Fibroblast of mammary gland (primary cell): ENCODE measurements around the gene IL22.

Experiments used
- DNase-seq: peaks from one replicate; pipeline ENCODE4 v3.0.0-alpha.2; 2010; ENCODE audit warnings: low read depth
- H3K4me3 ChIP-seq: 2 replicates; pipeline ENCODE4 v1.5.1; 2011; ENCODE audit warnings: low read depth, mild to moderate bottlenecking, low read length, moderate library complexity; ENCODE audit not compliant: control insufficient read depth
- CTCF ChIP-seq: conservative IDR thresholded peaks from 2 replicates; pipeline ENCODE4 v1.5.1; 2011; ENCODE audit warnings: low read depth, low read length, inconsistent platforms; ENCODE audit not compliant: control insufficient read depth, insufficient read depth

Gene IL22

GRCh38 chr12:68279227-68280054 lies 26.0 kb upstream of the IL22 start:
- TF ChIP-seq CTCF, result no peak
- DNase-seq, result no peak
- H3K4me3 ChIP-seq, result no peak overlapping the region

GRCh38 chr12:68276402-68276930 lies 23.1 kb upstream of the IL22 start:
- no peak for DNase-seq

GRCh38 chr12:68272732-68273131 lies 19.3 kb upstream of the IL22 start:
- no peak overlapping the region for H3K4me3 ChIP-seq
- no peak for TF ChIP-seq CTCF
- no peak for DNase-seq

More at GRCh38 chr12:68276402-68276930, 23.1 kb upstream of the IL22 start:
- no peak for TF ChIP-seq CTCF
- H3K4me3 ChIP-seq, result no peak overlapping the region

GRCh38 chr12:68271346-68271745 lies 17.9 kb upstream of the IL22 start:
- no peak overlapping the region for H3K4me3 ChIP-seq
- TF ChIP-seq CTCF, result no peak
- peak; percentile 82 for DNase-seq

GRCh38 chr12:68270358-68270757 lies 17.0 kb upstream of the IL22 start:
- H3K4me3 ChIP-seq, result no peak overlapping the region
- no peak for TF ChIP-seq CTCF

GRCh38 chr12:68269779-68270178 lies 16.4 kb upstream of the IL22 start:
- no peak overlapping the region for H3K4me3 ChIP-seq
- TF ChIP-seq CTCF, result no peak
- DNase-seq, result no peak

More at GRCh38 chr12:68270358-68270757, 17.0 kb upstream of the IL22 start:
- DNase-seq, result no peak

- no peak for TF ChIP-seq CTCF
- no peak overlapping the region for H3K4me3 ChIP-seq
- DNase-seq, result no peak
Observed at GRCh38 chr12:68268967-68269366, 15.6 kb upstream of the IL22 start.
